HAP-1 (cell line): ENCODE results near the gene CDH20.

Experiments used
- DNase-seq, 2 experiments: peaks; one replicate each; pipeline ENCODE4 v3.0.0-alpha.2; 2016 to 2020; ENCODE audit warnings: low spot score in 2 of 2
- H3K27me3 ChIP-seq: fragments of 250-450 bp; sonication (Bioruptor Pico); 2 replicates; pipeline ENCODE4 v1.5.1; 2020; ENCODE audit warnings: low read depth, mild to moderate bottlenecking, moderate library complexity
- H3K36me3 ChIP-seq: fragments of 250-450 bp; sonication (Bioruptor Pico); replicated peaks from 2 replicates; pipeline ENCODE4 v1.5.1; 2020; ENCODE audit warnings: mild to moderate bottlenecking
- H3K4me1 ChIP-seq: fragments of 250-450 bp; sonication (Bioruptor Pico); 2 replicates; pipeline ENCODE4 v1.5.1; 2020; ENCODE audit warnings: mild to moderate bottlenecking
- H3K4me3 ChIP-seq: fragments of 250-450 bp; sonication (Bioruptor Pico); 2 replicates; pipeline ENCODE4 v1.5.1; 2020; ENCODE audit warnings: mild to moderate bottlenecking, moderate library complexity
- H3K9me3 ChIP-seq: fragments of 250-450 bp; sonication (Bioruptor Pico); 2 replicates; pipeline ENCODE4 v1.5.1; 2020; ENCODE audit warnings: mild to moderate bottlenecking, moderate library complexity
- in situ Hi-C: fragments of 300-500 bp; cut with MboI; formaldehyde crosslinking; loops from 3 replicates; pipeline ENCODE4 v1.14.3; 2020; ENCODE audit warnings: low sequenced_read_pairs, inconsistent platforms, mixed read lengths

Gene CDH20

GRCh38 chr18:61333271-61333745 lies at the start of gene CDH20:
TSS of gene CDH20 (plus strand) at chr18:61333430.
- no peak for DNase-seq
- in situ Hi-C loops: no loop called here
- peak within 1 kb of the TSS; percentile 9 for H3K4me3 ChIP-seq

GRCh38 chr18:61284039-61284438 lies 49.2 kb upstream of the CDH20 start:
- Histone ChIP-seq H3K27me3 (no peaks in the 10 kb centered on the region), H3K4me3 (no peak overlapping the region), H3K36me3 (no peaks in the 10 kb centered on the region), H3K4me1 (no peaks in the 10 kb centered on the region), H3K9me3 (no peaks in the 10 kb centered on the region)
- no peak for DNase-seq
- in situ Hi-C loops: no loop called here

More at GRCh38 chr18:61333271-61333745, at the start of gene CDH20:
- Histone ChIP-seq H3K9me3 (no peaks in the 10 kb centered on the region), H3K4me1 (no peaks in the 10 kb centered on the region), H3K36me3 (no peaks in the 10 kb centered on the region), H3K27me3 (peaks cover 18% of the 10 kb centered on the region)

- Histone ChIP-seq H3K36me3 (no peaks in the 10 kb centered on the region), H3K4me3 (no peak overlapping the region), H3K9me3 (no peaks in the 10 kb centered on the region), H3K4me1 (no peaks in the 10 kb centered on the region), H3K27me3 (no peaks in the 10 kb centered on the region)
- DNase-seq: no peak
- in situ Hi-C loops: no loop called here
Observed at GRCh38 chr18:61285777-61286176, 47.5 kb upstream of the CDH20 start.

- Histone ChIP-seq H3K9me3 (no peaks in the 10 kb centered on the region), H3K4me1 (no peaks in the 10 kb centered on the region), H3K36me3 (no peaks in the 10 kb centered on the region), H3K4me3 (no peak overlapping the region), H3K27me3 (no peaks in the 10 kb centered on the region)
- in situ Hi-C loops: no loop called here
- DNase-seq: no peak
Observed at GRCh38 chr18:61286867-61287266, 46.4 kb upstream of the CDH20 start.

- H3K4me1 ChIP-seq: no peaks in the 10 kb centered on the region
- H3K36me3 ChIP-seq: no peaks in the 10 kb centered on the region
- DNase-seq: no peak
- H3K4me3 ChIP-seq: no peak overlapping the region
- no peaks in the 10 kb centered on the region; the same call in 1 of the 2 replicates for H3K27me3 ChIP-seq
- H3K9me3 ChIP-seq: no peaks in the 10 kb centered on the region
- in situ Hi-C loops: no loop called here
Observed at GRCh38 chr18:61290616-61291015, 42.6 kb upstream of the CDH20 start.

- no peak for DNase-seq
- Histone ChIP-seq H3K36me3 (no peaks in the 10 kb centered on the region), H3K27me3 (no peaks in the 10 kb centered on the region; the same call in 1 of the 2 replicates)
Observed at GRCh38 chr18:61292280-61293035, 40.8 kb upstream of the CDH20 start.

GRCh38 chr18:61295153-61295552 lies 38.1 kb upstream of the CDH20 start:
- Histone ChIP-seq H3K36me3 (no peaks in the 10 kb centered on the region), H3K4me3 (no peak overlapping the region), H3K27me3 (no peaks in the 10 kb centered on the region; the same call in 1 of the 2 replicates), H3K4me1 (no peaks in the 10 kb centered on the region), H3K9me3 (no peaks in the 10 kb centered on the region)
- DNase-seq: no peak
- in situ Hi-C loops: no loop called here

More at GRCh38 chr18:61292280-61293035, 40.8 kb upstream of the CDH20 start:
- no peak overlapping the region for H3K4me3 ChIP-seq
- in situ Hi-C loops: no loop called here
- no peaks in the 10 kb centered on the region for H3K9me3 ChIP-seq
- no peaks in the 10 kb centered on the region for H3K4me1 ChIP-seq

- H3K36me3 ChIP-seq: no peaks in the 10 kb centered on the region
- in situ Hi-C loops: no loop called here
- no peak for DNase-seq
- H3K27me3 ChIP-seq: no peaks in the 10 kb centered on the region
- no peak overlapping the region for H3K4me3 ChIP-seq
- H3K4me1 ChIP-seq: no peaks in the 10 kb centered on the region
- H3K9me3 ChIP-seq: no peaks in the 10 kb centered on the region
Observed at GRCh38 chr18:61308004-61308403, 25.2 kb upstream of the CDH20 start.

GRCh38 chr18:61308795-61309393 lies 24.3 kb upstream of the CDH20 start:
- H3K4me1 ChIP-seq: no peaks in the 10 kb centered on the region
- H3K36me3 ChIP-seq: no peaks in the 10 kb centered on the region
- no peaks in the 10 kb centered on the region for H3K9me3 ChIP-seq
- no peak for DNase-seq
- in situ Hi-C loops: no loop called here
- no peaks in the 10 kb centered on the region for H3K27me3 ChIP-seq
- H3K4me3 ChIP-seq: no peak overlapping the region

GRCh38 chr18:61322265-61322873 lies 10.9 kb upstream of the CDH20 start:
- Histone ChIP-seq H3K4me1 (no peaks in the 10 kb centered on the region), H3K27me3 (0 out of 2 replicates have a peak, but pooled peaks cover 2% of the 10 kb centered on the region), H3K36me3 (no peaks in the 10 kb centered on the region), H3K4me3 (no peak overlapping the region), H3K9me3 (no peaks in the 10 kb centered on the region)
- in situ Hi-C loops: loop anchor here (10.0 kb wide), 1 partner anchor 172 kb away; no protein-coding TSS in a partner anchor
- peak; percentile 53 to 87 for DNase-seq

GRCh38 chr18:61323951-61324350 lies 9.3 kb upstream of the CDH20 start:
- Histone ChIP-seq H3K36me3 (no peaks in the 10 kb centered on the region), H3K9me3 (no peaks in the 10 kb centered on the region), H3K4me1 (no peaks in the 10 kb centered on the region), H3K4me3 (no peak overlapping the region), H3K27me3 (peaks cover 2% of the 10 kb centered on the region; the same call in 1 of the 2 replicates)
- in situ Hi-C loops: loop anchor here (10.0 kb wide), 1 partner anchor 171 kb away; no protein-coding TSS in a partner anchor
- DNase-seq: no peak

GRCh38 chr18:61326407-61326806 lies 6.8 kb upstream of the CDH20 start:
- H3K36me3 ChIP-seq: no peaks in the 10 kb centered on the region
- peaks cover 2% of the 10 kb centered on the region; the same call in 1 of the 2 replicates for H3K27me3 ChIP-seq
- no peak overlapping the region for H3K4me3 ChIP-seq
- in situ Hi-C loops: loop anchor here (10.0 kb wide), 1 partner anchor 168 kb away; no protein-coding TSS in a partner anchor
- DNase-seq: no peak
- no peaks in the 10 kb centered on the region for H3K9me3 ChIP-seq
- no peaks in the 10 kb centered on the region for H3K4me1 ChIP-seq

GRCh38 chr18:61329398-61329797 lies 3.8 kb upstream of the CDH20 start:
- Histone ChIP-seq H3K4me3 (no peak overlapping the region), H3K4me1 (no peaks in the 10 kb centered on the region), H3K36me3 (no peaks in the 10 kb centered on the region), H3K9me3 (no peaks in the 10 kb centered on the region), H3K27me3 (peaks cover 11% of the 10 kb centered on the region)
- in situ Hi-C loops: loop anchor here (10.0 kb wide), 1 partner anchor 165 kb away; no protein-coding TSS in a partner anchor
- DNase-seq: no peak

GRCh38 chr18:61331051-61331450 lies 2.2 kb upstream of the CDH20 start:
- peaks cover 18% of the 10 kb centered on the region for H3K27me3 ChIP-seq

More at GRCh38 chr18:61331051-61331450, 2.2 kb upstream of the CDH20 start:
- no peaks in the 10 kb centered on the region for H3K4me1 ChIP-seq
- in situ Hi-C loops: no loop called here
- H3K4me3 ChIP-seq: no peak overlapping the region
- H3K36me3 ChIP-seq: no peaks in the 10 kb centered on the region
- no peaks in the 10 kb centered on the region for H3K9me3 ChIP-seq
- no peak for DNase-seq
